B cell (primary cell): ENCODE measurements around the gene POU4F2. TPM values are rescaled to one million over a fixed set of nuclear protein-coding genes. Genes with fewer than 3 reads are reported as not detected.

Experiments
- ATAC-seq: fragments of 200-7000 bp; cut with Tn5 transposase; one replicate; pipeline ENCODE4 v1.10.0; 2021; ENCODE audit warnings: low read depth, mild to moderate bottlenecking, moderate number of reproducible peaks, moderate library complexity
- CTCF ChIA-PET: fragments of 350-600 bp; sonication (Branson Sonifier 250); formaldehyde crosslinking; loops from one replicate; lab custom pipeline; 2021; ENCODE audit warnings: antibody characterized with exemption, inconsistent platforms; lab: Charles Lee
- POLR2A ChIA-PET: fragments of 350-600 bp; sonication (Branson Sonifier 250); formaldehyde crosslinking; loops from one replicate; lab custom pipeline; 2021; ENCODE audit warnings: antibody characterized with exemption; lab: Charles Lee
- DNase-seq: peaks from one replicate; pipeline ENCODE4 v3.0.0; 2013
- H2AFZ ChIP-seq: 2 replicates; pipeline ENCODE4 v1.6.1; 2012; ENCODE audit warnings: mild to moderate bottlenecking, low read depth, low read length; ENCODE audit not compliant: insufficient read depth, poor library complexity, severe bottlenecking
- H3K27ac ChIP-seq, 2 donors: 1 replicate in 1 of 2; 2 replicates in 1 of 2; pipeline ENCODE4 v1.5.1; 2012 to 2013; ENCODE audit warnings: low read length in 2 of 2, mild to moderate bottlenecking in 2 of 2, moderate library complexity in 1 of 2
- H3K27me3 ChIP-seq, 4 experiments: fragments of 200-600 bp in 1 of 4; sonication (generic) in 1 of 4; replicated peaks in 1 of 4; 1 replicate in 2 of 4; 2 replicates in 2 of 4; pipeline versions ENCODE4 v1.6.1 to v1.7.0; 2013 to 2016; ENCODE audit warnings: low read length in 3 of 4, mild to moderate bottlenecking in 2 of 4, mixed read lengths in 1 of 4, moderate library complexity in 1 of 4; ENCODE audit not compliant: insufficient read depth in 4 of 4, control insufficient read depth in 3 of 4; ENCODE audit errors: control extremely low read depth in 1 of 4
- H3K36me3 ChIP-seq, 2 experiments: replicated peaks in 1 of 2; 1 replicate in 1 of 2; 2 replicates in 1 of 2; pipeline versions ENCODE4 v1.6.1 to v1.7.1; 2013; ENCODE audit warnings: low read length in 1 of 2; ENCODE audit not compliant: insufficient read depth in 2 of 2, control insufficient read depth in 1 of 2; ENCODE audit errors: control extremely low read depth in 1 of 2, extremely low read depth in 1 of 2
- H3K4me1 ChIP-seq, 2 donors: fragments of 200-600 bp in 1 of 2; sonication (generic) in 1 of 2; 1 replicate in 1 of 2; 2 replicates in 1 of 2; pipeline versions ENCODE4 v1.5.1 to v1.6.1; 2013 to 2017; ENCODE audit warnings: low read length in 2 of 2; ENCODE audit not compliant: control insufficient read depth in 2 of 2, insufficient read depth in 2 of 2
- H3K4me2 ChIP-seq: replicated peaks from 2 replicates; pipeline ENCODE3; 2012; ENCODE audit warnings: mild to moderate bottlenecking, low read depth, low read length; ENCODE audit not compliant: poor library complexity, severe bottlenecking
- H3K4me3 ChIP-seq, 5 experiments: fragments of 200-600 bp in 1 of 5; sonication (generic) in 1 of 5; 1 replicate in 3 of 5; 2 replicates in 2 of 5; pipeline versions ENCODE4 v1.5.1 to v1.7.0; 2011 to 2016; ENCODE audit warnings: low read length in 4 of 5, mild to moderate bottlenecking in 4 of 5, low read depth in 2 of 5, control low read depth in 1 of 5, moderate library complexity in 1 of 5; ENCODE audit not compliant: insufficient read depth in 1 of 5; ENCODE audit errors: control extremely low read depth in 1 of 5, extremely low read depth in 1 of 5
- H3K79me2 ChIP-seq: fragments of 200-600 bp; sonication (generic); one replicate; pipeline ENCODE4 v1.6.0; 2016; ENCODE audit warnings: low read length; ENCODE audit not compliant: control insufficient read depth, insufficient read depth
- H3K9ac ChIP-seq: fragments of 200-600 bp; sonication (generic); 2 replicates; pipeline ENCODE4 v1.6.1; 2017; ENCODE audit warnings: mild to moderate bottlenecking, low read length, moderate library complexity
- H3K9me3 ChIP-seq, 3 donors: one replicate each; pipeline versions ENCODE4 v1.6.1 to v1.7.1; 2013; ENCODE audit warnings: low read length in 2 of 3; ENCODE audit not compliant: control insufficient read depth in 2 of 3, insufficient read depth in 1 of 3; ENCODE audit errors: control extremely low read depth in 1 of 3
- H4K20me1 ChIP-seq: 2 replicates; pipeline ENCODE4 v1.6.0; 2012; ENCODE audit warnings: mild to moderate bottlenecking, low read length; ENCODE audit not compliant: insufficient read depth, control insufficient read depth, poor library complexity, severe bottlenecking
- H3K27ac Mint-ChIP-seq: one replicate; pipeline ENCODE4 v1.8.0; 2021; ENCODE audit warnings: mixed read lengths
- H3K27me3 Mint-ChIP-seq: one replicate; pipeline ENCODE4 v1.8.0; 2021; ENCODE audit warnings: mixed read lengths
- H3K4me1 Mint-ChIP-seq: one replicate; pipeline ENCODE4 v1.8.0; 2021; ENCODE audit warnings: mixed read lengths
- H3K4me3 Mint-ChIP-seq: one replicate; pipeline ENCODE4 v1.8.0; 2021; ENCODE audit warnings: mixed read lengths
- H3K9me3 Mint-ChIP-seq: one replicate; pipeline ENCODE4 v1.8.0; 2022; ENCODE audit warnings: mixed read lengths; ENCODE audit not compliant: insufficient read depth
- EZH2 ChIP-seq: IDR thresholded peaks from 2 replicates; pipeline ENCODE4 v1.6.1; 2012; ENCODE audit warnings: borderline replicate concordance, low read depth, mild to moderate bottlenecking, moderate library complexity, low read length; ENCODE audit not compliant: insufficient read depth, poor library complexity, severe bottlenecking
- WGBS: methylation state at CpG from one replicate; pipeline ENCODE4 v1.1.5; 2013; ENCODE audit warnings: missing lambda C conversion rate; ENCODE audit not compliant: insufficient coverage; 5-methylcytosine and 5-hydroxymethylcytosine counted together
- intact Hi-C: fragments of 100-400 bp; cut with micrococcal nuclease; formaldehyde crosslinking; loops from one replicate; pipeline ENCODE4 v1.10.0; 2022
- polyA plus RNA-seq: library from polyadenylated mRNA; depleted of rRNA; stranded (reverse); fragments of >200 nt; gene quantifications from 2 replicates; pipeline ENCODE4 v1.2.3, GENCODE V29; 2012
- total RNA-seq, 2 donors: library from RNA; stranded (reverse); fragments of 120-200 nt in 1 of 2; gene quantifications; 1 replicate in 1 of 2; 2 replicates in 1 of 2; pipeline versions ENCODE4 v1.2.3 to v1.2.4, GENCODE V29; 2013 to 2022
- TF ChIP-seq, protein P1 (sequence below): fragments of 200-600 bp; IDR thresholded peaks from one replicate; pipeline ENCODE4 v1.8.0; 2022; ENCODE audit warnings: antibody characterized with exemption, mild to moderate bottlenecking

POU4F2 gene
- total and polyA plus RNA-seq, 2 donors (not counting 1 experiment from before 2014, with no cell fraction given): not detected

DNA sequence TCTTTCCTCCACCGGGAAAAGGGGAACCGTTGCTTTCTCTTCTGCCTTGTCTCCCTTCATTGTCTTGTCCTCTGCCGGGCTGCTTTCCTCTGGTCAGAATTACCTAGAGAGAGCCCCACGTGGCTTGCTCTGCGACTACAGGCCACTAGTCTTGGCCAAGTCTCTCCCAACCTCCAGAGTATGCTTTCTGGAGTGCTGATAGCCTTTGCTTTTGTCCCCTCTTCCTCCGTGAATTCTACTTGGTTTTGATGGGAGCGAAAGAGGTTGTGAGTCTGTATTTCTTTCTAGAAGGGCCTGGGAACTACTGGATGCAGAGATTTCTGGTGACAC, 5.3 kb upstream of the POU4F2 start:
- no peak overlapping the region for H3K9ac ChIP-seq
- CTCF ChIA-PET: interaction anchor here (0.6 kb wide), 1 partner anchor 435 kb away, joined by 3 read pairs; no protein-coding TSS in a partner anchor
- no peak for DNase-seq
- H3K4me3 ChIP-seq: no peak overlapping the region
- Mint-ChIP-seq H3K27ac (no peak overlapping the region), H3K27me3 (peaks cover 84% of the 10 kb centered on the region), H3K4me3 (no peak overlapping the region), H3K4me1 (peaks cover 7% of the 10 kb centered on the region), H3K9me3 (no peaks in the 10 kb centered on the region)
- ATAC-seq: no peak
- POLR2A ChIA-PET: no interaction called here
- no peak overlapping the region for H3K4me2 ChIP-seq
- 1% methylated on average over 6 of the region's 7 CpGs for WGBS
- intact Hi-C loops: no loop called here
- H3K4me1 ChIP-seq: peaks cover 0 to 6% of the 10 kb centered on the region in 2 donors
- no peaks in the 10 kb centered on the region for H4K20me1 ChIP-seq
- no peak for TF ChIP-seq EZH2
- TF ChIP-seq, protein P1, sequence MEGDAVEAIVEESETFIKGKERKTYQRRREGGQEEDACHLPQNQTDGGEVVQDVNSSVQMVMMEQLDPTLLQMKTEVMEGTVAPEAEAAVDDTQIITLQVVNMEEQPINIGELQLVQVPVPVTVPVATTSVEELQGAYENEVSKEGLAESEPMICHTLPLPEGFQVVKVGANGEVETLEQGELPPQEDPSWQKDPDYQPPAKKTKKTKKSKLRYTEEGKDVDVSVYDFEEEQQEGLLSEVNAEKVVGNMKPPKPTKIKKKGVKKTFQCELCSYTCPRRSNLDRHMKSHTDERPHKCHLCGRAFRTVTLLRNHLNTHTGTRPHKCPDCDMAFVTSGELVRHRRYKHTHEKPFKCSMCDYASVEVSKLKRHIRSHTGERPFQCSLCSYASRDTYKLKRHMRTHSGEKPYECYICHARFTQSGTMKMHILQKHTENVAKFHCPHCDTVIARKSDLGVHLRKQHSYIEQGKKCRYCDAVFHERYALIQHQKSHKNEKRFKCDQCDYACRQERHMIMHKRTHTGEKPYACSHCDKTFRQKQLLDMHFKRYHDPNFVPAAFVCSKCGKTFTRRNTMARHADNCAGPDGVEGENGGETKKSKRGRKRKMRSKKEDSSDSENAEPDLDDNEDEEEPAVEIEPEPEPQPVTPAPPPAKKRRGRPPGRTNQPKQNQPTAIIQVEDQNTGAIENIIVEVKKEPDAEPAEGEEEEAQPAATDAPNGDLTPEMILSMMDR: no peak
- peaks cover 0 to 23% (median 1%) of the 10 kb centered on the region in 3 donors for H3K9me3 ChIP-seq
- no peaks in the 10 kb centered on the region for H3K36me3 ChIP-seq
- no peak overlapping the region for H2AFZ ChIP-seq
- no peak overlapping the region for H3K27ac ChIP-seq
- H3K79me2 ChIP-seq: no peaks in the 10 kb centered on the region
- H3K27me3 ChIP-seq: peaks cover 0 to 48% (median 37%) of the 10 kb centered on the region in 4 experiments

DNA sequence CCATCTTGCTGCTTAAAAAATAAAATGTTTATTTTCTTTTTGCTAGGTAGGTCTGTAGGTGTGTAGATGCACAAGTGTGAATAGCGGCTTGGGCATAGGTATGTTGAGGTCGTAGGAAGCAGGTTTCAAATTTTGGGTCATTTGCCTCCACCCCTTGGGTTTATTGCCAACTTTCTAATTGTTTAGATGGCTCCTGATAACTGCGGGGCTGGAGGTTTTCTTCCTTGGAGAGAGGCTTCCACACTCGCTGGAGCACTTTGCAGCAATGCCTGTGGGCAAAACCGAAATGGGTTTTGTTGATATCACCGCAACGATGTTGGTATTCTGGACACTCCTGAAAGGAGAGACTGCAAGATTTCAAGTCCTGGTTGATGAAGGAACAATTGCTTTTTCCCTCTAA, 3.9 kb upstream of the POU4F2 start:
- Histone ChIP-seq H3K79me2 (no peaks in the 10 kb centered on the region), H2AFZ (no peak overlapping the region), H4K20me1 (no peaks in the 10 kb centered on the region), H3K9ac (no peak overlapping the region), H3K4me1 (peaks cover 6 to 13% of the 10 kb centered on the region in 2 donors), H3K36me3 (no peaks in the 10 kb centered on the region), H3K4me2 (no peak overlapping the region), H3K27ac (no peak overlapping the region), H3K27me3 (peaks cover 0 to 55% (median 39%) of the 10 kb centered on the region in 4 experiments), H3K4me3 (no peak overlapping the region), H3K9me3 (peaks cover 0 to 29% (median 1%) of the 10 kb centered on the region in 3 donors)
- no peak for TF ChIP-seq EZH2
- TF ChIP-seq, protein P1: no peak
- CTCF ChIA-PET: no interaction called here
- H3K27ac Mint-ChIP-seq: no peak overlapping the region
- H3K27me3 Mint-ChIP-seq: peaks cover 78% of the 10 kb centered on the region
- POLR2A ChIA-PET: no interaction called here
- no peak for ATAC-seq
- H3K4me3 Mint-ChIP-seq: no peak overlapping the region
- no peak for DNase-seq
- intact Hi-C loops: no loop called here
- WGBS: 4% methylated on average over 5 of the region's 7 CpGs
- no peaks in the 10 kb centered on the region for H3K9me3 Mint-ChIP-seq
- peaks cover 11% of the 10 kb centered on the region for H3K4me1 Mint-ChIP-seq
